G401 (cell line): ENCODE measurements around the gene NUP188. TPM values are rescaled to one million over a fixed set of nuclear protein-coding genes. Genes with fewer than 3 reads are reported as not detected.
A peak's percentile ranks its signal among the peaks of the same experiment; 100 is the strongest.
"Not testable (repeated sequence)": the region's sequence is repeated elsewhere in the genome, so short reads cannot be mapped to it uniquely, and the experiment has no call there.

ENCODE experiments used
- DNase-seq: peaks from one replicate; pipeline ENCODE4 v3.0.0-alpha.2; 2015; ENCODE audit warnings: low spot score
- in situ Hi-C: cut with HindIII; loops from 2 replicates; pipeline ENCODE4 v1.10.0; 2016; ENCODE audit warnings: low sequenced_read_pairs, mixed read lengths
- total RNA-seq: library from RNA; depleted of rRNA; stranded (reverse); fragments of >200 nt; shearing (Covaris generic); gene quantifications from 2 replicates; pipeline ENCODE4 v1.2.3, GENCODE V29; 2014

NUP188 gene
- total RNA-seq, 1 experiment from 2014 or later: 68.6 TPM

DNA sequence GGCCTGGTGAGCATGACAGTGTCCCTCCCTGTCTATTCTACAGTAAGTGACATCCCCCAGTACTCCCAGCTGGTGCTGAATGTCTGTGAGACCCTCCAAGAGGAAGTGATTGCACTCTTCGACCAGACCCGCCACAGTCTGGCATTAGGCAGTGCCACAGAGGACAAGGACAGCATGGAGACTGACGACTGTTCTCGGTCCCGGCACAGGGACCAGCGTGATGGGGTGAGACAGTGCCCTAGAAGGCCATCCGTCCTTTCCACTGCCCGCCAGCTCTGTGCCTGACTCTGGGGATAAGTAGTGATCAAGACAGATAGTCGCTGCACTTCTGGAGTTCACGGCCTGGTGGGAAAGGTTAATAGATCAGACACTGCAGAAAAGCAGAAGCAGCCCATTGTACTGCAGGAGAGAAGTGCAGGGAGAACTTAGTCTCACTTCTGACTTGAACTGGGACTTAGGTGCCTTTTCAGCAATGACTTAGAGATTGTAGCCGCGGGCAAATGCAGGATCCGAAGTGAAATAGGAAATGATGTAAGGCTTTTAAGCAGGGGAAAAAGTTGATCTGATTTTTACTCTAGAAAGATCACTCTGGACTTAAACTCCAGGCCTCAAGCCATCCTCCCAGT lies 52.2 kb downstream of the NUP188 start:
- no peak for DNase-seq
- in situ Hi-C loops: no loop called here

DNA sequence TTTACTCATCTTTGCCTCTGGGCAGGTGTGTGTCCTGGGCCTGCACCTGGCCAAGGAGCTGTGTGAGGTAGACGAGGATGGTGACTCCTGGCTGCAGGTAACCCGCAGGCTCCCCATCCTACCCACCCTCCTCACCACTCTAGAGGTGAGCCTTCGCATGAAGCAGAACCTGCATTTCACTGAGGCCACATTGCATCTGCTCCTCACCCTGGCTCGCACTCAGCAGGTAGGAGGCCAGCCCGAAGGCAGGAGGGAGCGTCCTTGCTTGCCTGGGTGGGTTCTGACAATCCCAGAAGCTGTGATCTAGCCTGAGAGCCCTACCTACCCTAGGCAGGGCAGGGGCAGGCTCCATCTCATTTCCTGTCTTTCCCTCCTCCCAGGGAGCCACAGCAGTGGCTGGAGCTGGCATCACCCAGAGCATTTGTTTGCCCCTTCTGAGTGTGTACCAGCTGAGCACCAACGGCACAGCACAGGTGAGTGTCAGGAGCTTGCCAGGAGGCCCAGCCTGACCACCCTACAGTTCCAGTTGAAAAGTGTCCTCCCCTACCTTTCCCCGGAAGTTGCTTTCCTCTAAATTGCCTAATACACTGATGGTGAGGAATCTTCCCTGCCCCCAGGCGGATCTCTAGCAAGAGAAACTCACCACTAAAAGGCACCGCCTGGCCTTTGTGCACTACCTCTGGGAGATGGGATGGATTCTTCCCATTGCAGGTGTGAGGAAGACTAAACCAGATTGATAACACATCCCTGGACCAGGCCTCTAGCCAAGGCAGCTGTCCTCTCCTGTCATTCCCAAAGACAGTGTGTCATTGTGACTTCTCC lies 54.2 kb downstream of the NUP188 start:
- in situ Hi-C loops: no loop called here
- DNase-seq: no peak

- in situ Hi-C loops: no loop called here
- no peak for DNase-seq
These were observed 55.5 kb downstream of the NUP188 start for GRCh38 chr9:129002992-129003391.

DNA sequence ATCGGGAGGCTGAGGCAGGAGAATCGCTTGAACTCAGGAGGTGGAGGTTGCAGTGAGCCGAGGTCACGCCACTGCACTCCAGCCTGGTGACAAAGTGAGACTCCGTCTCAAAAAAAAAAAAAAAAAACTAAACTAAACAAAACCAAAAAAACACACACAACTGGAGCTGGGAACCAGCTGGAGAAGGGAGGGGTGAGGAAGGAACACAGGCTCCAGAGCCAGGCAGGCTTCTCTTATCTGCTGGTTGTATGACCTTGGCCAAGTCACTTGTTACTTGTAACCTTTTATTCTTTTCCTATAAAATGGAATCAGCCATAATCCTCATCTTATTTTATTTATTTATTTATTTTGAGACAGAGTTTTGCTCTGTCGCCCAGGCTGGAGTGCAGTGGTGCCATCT lies 56.7 kb downstream of the NUP188 start:
- DNase-seq, in situ Hi-C loops: not testable (repeated sequence)

DNA sequence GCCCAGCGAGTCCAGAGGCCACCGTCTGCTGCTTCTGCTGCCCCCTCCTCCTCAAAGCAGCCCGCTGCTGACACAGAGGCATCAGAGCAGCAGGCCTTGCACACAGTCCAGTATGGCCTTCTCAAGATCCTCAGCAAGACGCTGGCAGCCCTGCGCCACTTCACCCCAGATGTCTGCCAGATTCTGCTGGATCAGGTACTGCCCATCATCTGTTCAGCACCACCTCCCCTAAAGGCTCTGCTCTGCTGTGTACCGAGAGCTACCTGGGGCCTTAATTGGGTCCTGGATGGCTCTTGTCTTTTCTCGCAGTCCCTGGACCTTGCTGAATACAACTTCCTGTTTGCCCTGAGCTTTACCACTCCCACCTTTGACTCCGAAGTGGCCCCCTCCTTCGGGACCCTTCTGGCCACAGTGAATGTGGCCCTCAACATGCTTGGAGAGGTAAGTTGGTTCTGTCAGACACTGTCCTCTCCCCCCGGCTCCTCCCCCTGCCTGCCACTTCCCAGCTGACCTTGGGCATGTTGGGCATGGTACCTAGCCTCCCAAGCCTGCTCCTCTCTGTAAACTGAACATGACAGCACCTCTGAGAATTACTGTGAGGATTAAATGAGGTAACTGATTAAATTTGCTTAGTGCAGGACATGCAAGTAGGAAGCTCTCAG lies 58.0 kb downstream of the NUP188 start:
- DNase-seq: peak; percentile 13

GRCh38 chr9:129006328-129007034 lies 59.0 kb downstream of the NUP188 start:
- in situ Hi-C loops: no loop called here
- DNase-seq: peak; percentile 91

More for the DNA sequence above, 58.0 kb downstream of the NUP188 start:
- in situ Hi-C loops: no loop called here

DNA sequence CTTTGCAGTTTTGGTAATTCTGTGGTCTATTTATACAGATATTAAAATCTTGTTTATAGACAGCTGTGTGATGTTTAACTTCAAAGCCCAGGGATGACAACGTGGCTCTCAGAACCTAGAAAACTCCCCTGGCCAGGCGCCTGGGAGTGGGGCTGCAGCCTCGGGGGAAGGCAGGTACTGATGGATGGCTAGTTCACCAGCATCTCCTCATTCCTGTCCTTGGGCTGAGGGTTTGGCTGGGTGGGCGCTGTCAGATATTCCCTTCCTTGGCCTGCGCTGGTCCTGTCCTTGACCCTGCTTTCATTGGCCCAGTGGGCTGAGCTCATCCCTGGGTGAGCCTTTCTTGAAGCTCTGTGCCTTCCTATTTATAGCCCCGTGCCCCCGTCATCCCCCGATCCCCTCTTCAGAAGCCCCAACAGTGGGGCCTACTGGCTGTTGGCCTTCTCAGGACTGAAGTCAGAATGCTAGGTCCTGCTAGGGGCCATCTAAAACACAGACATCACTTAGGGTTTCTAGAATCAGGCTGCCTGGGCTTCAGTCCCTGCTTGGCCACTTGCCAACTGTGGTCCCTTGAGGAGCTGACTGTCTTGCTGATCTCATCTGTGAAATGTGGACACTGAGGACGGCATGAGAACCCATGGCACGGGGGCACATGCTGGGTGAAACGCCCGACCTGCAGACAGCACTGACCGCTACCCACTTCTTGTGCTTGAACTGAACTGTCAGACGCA lies 59.7 kb downstream of the NUP188 start:
- DNase-seq: peak; percentile 47
- in situ Hi-C loops: no loop called here

- no peak for DNase-seq
- in situ Hi-C loops: no loop called here
These were observed 60.4 kb downstream of the NUP188 start for GRCh38 chr9:129007766-129008468.

- no peak for DNase-seq
- in situ Hi-C loops: no loop called here
These were observed 61.0 kb downstream of the NUP188 start for GRCh38 chr9:129008469-129008965.

DNA sequence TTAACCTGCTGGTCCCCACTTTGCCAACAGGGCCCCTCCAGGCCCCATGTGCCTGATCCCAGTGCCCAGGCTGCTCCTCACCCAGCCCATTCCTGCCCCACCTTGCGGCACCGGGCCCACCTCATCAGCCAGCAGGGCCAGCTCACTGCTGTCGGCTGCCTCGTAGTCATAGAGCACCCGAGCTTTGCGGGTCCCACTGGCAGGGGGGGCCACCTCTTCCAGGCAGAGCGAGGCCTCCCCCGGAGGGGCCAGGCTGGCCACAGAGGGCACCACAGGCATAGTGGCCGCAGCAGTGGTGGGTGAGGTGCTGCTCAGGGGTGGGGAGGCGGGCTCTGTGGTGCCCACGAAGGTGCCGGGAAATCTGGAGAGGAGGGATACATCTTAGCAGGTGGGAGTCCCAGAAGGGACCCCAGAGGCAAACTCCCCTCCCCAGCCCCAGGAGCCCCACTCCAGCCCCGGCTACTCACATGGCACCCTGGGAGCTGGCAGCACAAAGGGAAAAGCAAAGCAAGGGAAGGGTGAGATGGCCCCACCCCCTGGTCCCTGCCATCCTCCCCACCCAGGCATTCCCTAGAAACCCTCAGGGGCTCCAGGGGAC lies 61.6 kb downstream of the NUP188 start:
- DNase-seq: no peak
- in situ Hi-C loops: no loop called here

DNA sequence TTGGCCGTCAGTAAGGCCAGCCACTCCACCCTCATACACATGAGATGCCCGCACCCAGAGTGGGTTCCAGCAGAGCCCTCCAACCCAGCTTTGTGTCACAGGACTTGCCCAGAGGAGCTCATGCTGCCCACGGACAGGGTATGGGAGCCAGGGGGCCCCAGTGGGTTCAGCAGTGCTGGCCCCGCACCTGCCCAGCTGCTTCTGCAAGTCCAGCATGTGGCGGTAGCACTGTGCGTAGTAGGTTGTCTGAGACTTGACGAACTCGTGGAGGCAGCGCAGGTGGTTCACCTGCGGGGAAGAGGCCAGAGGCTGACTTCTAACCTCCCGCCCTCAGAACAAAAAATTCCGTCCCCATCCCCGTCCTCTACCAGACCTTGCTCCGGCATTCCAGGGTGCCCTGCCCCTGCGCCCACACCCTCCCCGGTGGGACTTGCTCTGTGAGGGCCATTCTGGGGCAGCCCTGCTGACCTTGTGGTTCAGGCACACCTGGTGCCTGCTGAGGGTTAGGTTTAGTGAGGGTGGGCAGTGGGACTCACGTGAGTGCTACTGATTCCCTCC lies 62.2 kb downstream of the NUP188 start:
- in situ Hi-C loops: no loop called here
- no peak for DNase-seq

GRCh38 chr9:129010267-129010975 lies 62.9 kb downstream of the NUP188 start:
- in situ Hi-C loops: no loop called here
- no peak for DNase-seq

- no peak for DNase-seq
These were observed 63.7 kb downstream of the NUP188 start for GRCh38 chr9:129011170-129011569.

GRCh38 chr9:129011761-129012181 lies 64.3 kb downstream of the NUP188 start:
- DNase-seq: no peak
- in situ Hi-C loops: no loop called here

More at GRCh38 chr9:129011170-129011569, 63.7 kb downstream of the NUP188 start:
- in situ Hi-C loops: no loop called here

DNA sequence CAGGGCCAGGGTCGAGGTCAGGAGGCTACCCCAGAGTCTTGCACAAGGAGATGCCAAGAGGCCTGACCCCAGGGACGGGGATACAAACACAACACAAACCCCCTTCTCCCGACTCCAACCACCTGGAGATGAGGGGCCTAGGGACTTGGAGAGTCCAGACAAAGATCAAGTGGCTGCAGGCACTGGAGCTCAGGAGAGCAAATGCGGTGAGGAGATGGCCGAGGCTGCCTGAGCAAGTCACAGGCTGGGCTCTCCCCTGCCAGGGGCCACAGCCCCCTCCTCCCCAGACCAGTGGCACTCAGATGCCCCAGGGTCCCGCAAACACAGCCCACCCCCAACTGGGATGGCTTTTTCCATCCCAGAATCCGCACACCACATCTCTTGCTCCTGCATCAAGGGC lies 64.8 kb downstream of the NUP188 start:
- in situ Hi-C loops: no loop called here
- no peak for DNase-seq

- DNase-seq: no peak
- in situ Hi-C loops: no loop called here
These were observed 65.5 kb downstream of the NUP188 start for GRCh38 chr9:129012893-129013448.

DNA sequence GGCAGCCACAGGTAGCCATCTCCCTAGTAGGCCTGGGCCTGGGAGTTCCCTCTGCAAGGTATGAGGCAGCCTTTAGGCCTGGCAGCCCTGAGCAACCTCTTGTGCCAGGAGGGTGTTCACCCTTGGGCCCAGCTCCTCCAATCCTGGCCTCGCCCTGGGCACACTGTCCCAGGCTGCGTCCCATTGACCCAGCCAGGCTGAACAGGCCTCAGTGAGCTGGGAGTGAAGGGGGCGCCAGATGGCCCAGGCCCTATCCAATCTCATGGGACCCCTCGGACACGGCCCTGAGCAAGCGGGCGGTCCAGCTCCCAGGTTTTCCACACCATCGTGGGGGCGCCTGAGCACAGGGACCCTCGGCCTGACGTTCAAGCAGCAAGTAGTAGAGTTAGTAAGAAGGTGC lies 66.2 kb downstream of the NUP188 start:
- DNase-seq: peak; percentile 27

More for the DNA sequence above, 66.2 kb downstream of the NUP188 start:
- in situ Hi-C loops: no loop called here
